ENCODE data around the gene MED8.

Gene MED8

DNA sequence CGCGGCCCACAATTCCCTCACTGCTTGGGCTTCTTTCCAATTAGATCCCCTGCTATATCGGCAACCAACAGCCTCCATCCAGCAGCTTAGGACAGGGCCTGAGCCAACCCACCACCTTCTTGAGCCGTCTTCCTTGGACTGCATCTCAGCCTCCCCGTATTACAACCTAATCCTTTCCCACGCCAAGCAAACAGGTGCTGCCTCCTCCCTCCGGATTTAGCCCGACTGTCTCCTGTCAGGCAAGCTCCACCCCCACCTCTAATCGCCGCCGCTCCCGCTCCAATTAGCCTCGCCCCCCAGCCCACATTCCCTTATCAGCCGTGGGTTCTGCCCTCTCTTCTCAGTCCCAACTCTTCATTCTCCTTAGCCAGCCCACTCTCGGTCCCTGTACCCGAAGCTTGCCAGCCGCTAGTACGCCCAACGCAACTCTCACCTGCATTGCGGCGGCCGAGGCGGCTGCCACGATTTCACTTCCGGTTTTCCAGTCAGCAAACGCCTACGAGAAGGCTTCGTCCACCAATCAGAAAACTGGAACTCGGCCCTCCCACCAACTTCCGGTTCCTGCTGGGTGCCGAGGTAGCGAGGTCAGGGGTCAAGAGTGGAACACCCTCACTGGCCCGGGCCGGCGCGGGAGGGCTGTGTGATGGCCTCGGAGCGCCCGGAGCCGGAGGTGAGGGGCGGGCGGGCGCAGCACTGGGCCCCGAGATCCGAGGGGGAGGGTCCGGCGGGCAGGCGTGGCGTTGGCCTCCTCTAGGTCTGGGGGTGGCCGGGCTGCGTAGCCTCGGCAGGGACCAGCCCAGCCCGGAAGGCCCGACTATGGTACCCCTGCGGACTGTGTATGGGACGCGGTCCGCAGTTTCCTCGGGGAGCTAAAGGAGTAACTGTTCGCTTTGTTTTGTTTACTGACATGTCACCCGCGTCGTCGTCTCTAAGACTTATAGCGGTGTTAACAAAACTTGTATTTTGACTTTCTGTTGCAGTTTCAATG is at the start of gene MED8, which contains the start of gene SZT2:
TSS of gene MED8 (minus strand) at position 475 of the 988 bp plus-strand sequence. CDS start at position 439, 36 bp downstream.
TSS of gene SZT2 (plus strand) at position 574 of the 988 bp plus-strand sequence. CDS start at position 644, 70 bp downstream.
- DNase-seq, result peak; percentile 76

- DNase-seq, result no peak
These were observed 49.5 kb upstream of the MED8 start for GRCh38 chr1:43438953-43439581.

GRCh38 chr1:43438576-43438952 is 49.0 kb upstream of the MED8 start:
- no peak for DNase-seq

DNA sequence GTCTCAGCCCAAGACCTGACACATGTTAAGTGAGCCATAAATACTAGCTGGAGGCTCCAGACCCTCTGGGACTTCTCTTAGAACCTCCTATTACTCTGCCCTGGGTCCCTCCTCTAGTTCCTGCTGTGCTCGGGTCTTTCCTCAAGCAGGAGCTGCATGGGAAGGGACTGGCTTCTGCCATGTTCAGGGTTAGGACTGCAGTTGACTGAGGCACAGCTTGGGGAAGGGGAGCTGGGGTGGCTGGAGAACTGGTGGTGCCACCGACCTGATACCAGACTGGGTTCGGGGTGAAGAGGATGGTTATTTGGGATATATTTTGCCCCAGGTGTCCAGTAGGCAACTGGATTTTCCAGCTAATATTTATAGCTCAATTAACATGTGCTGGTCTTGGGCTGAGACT is 48.4 kb upstream of the MED8 start:
- no peak for DNase-seq

DNA sequence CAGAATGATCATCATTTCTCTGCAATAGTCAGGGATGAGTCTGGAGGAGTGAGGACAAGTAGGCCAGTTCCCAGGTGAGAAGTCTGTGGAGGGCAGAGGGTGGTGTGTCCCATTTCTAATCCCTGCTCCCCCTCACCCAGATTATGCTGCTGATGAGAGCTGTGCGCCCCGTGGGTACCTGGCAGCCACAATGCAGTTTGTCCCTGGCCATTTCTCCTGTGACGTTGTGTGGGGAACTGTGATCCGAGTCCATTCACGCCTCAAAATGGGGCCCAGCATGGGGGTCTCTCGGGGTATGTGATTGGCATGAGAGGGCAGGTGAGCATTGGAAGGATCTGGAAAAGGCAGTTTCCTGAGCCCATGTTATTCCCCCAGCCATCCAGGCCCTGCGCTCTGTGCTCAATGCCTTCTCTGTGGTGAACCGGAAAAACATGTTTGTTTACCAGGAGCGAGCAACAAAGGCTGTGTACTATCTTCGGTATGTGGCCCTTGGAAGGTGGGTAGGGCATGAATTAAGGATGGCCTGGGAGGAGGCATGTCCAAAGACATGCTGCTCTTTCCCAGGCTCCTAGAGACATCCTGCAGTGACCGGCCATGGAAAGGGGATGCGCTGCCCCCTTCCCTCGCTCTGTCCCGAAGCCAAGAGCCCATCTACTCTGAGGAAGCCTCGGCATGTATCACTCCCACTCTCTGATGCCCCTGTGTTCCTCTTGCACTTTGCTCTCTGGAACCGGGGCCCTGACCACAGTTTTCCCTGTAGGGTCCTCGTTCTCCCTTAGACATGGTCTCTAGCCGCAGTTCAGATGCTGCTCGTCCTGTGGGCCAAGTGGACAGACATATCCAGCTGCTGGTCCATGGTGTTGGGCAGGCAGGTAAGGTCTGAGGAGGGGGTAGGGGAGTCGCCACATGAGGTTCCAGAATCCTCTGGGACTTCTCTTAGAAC is 47.7 kb upstream of the MED8 start:
- DNase-seq, result no peak

- no peak for DNase-seq
These were observed 46.8 kb upstream of the MED8 start for GRCh38 chr1:43436371-43436770.

DNA sequence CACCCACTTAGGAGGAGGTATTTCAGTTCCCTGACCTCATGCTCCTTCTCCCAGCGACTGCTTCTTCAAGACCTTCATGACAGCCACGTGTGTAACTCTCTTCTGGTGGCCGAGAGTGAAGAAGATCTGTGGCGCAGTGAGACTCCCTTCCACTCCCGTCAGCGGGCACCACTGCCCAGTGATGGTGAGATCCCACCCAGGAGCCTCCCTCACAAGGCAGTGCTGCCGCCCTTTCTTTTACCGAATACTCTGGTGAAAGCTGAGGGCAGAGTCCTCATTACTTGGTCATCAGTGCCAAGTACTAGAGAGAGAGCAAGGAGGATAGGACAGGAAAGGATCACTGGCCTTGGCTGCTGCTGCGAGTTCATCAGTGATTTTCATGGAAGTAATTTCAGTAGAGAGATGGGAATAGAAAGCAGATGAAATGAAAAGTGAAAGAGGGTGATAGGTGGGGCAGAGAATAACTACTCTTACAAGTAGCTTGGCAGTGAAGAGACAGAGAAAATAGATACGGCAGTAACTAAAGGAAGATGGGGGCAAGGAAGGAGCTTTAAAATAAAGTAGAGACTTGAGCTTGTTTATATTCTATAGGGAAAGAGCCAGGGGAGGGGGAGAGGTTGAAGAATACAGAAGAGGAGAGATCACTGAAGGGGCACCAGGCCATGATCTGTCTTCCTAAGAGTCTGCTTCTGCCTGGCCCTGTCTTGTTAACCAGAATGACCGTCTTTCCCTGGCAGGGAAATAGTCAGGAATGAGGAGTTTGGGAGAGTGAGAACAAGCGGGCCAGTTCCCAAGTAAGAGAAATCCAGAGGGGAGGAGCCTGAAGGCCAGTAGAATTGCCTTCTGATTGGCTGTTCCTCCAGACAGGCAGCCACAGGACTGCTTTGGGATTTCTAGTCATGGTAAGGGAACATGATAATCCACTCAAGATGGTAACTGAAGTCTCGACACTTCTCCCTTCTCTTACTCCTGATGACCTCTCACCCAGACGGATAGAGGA is 45.8 kb upstream of the MED8 start:
- no peak for DNase-seq

- no peak for DNase-seq
These were observed 44.7 kb upstream of the MED8 start for GRCh38 chr1:43434256-43434655.

GRCh38 chr1:43432907-43433306 is 43.3 kb upstream of the MED8 start:
- no peak for DNase-seq

GRCh38 chr1:43432171-43432860 is 42.7 kb upstream of the MED8 start:
- DNase-seq, result no peak

- DNase-seq, result no peak
These were observed 42.1 kb upstream of the MED8 start for GRCh38 chr1:43431676-43432075.

DNA sequence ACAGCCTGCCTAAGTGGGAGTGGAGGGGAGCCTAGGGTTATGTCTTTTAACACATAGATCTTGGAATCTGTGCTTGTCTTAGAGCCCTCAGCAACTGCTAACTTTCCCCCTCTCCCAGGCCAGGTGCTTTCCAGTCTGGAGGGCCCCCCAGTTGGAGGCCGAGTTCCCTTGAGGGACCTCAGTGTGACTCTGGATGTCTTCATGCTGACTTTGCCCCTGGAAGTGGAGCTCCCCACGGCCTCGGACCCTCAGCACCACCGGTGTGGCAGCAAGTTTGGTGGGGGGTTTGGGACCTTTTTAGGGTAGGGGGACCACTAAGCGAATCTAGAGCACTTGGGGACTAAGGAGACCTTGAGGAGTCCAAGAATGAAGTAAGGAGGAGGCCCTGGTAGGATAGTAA is 41.2 kb upstream of the MED8 start:
- DNase-seq, result no peak

DNA sequence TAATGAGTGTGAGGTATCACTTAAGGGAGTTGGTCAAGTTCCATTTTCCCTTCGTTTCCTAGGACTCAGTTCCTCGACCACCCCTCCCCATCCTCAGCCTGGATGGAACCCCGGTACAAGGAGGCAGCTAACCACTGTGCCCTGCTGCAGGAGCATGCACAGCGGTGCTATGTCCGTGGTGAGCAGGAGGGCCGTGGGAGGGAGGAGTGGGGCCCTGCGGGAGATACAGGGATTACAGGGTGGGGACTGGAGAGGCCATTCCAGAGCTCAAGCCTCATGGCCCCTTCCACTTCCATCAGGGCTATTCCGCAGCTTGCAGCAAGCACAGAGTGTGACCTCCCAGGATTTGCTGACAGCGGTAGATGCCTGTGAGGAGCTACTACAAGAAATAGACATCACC is 38.3 kb upstream of the MED8 start:
- no peak for DNase-seq

DNA sequence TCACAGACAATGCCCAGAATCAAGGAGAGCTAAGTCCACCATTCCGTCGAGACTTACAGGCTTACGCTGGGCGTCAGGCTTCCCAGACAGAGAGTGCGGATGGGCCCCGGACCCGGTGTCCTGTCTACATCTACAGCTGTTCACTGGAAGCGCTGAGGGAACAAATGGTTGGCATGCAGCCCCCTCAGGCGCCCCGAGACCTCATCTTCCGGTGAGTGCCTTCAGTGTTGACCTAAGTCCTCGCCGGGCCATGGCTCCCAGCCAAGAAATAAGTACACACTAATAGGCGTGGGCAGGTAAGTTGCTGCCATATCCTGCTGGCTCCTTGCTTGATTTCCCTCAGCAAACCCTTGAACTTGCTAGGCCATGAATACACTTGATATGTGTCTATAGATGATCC is 37.9 kb upstream of the MED8 start:
- DNase-seq, result no peak

DNA sequence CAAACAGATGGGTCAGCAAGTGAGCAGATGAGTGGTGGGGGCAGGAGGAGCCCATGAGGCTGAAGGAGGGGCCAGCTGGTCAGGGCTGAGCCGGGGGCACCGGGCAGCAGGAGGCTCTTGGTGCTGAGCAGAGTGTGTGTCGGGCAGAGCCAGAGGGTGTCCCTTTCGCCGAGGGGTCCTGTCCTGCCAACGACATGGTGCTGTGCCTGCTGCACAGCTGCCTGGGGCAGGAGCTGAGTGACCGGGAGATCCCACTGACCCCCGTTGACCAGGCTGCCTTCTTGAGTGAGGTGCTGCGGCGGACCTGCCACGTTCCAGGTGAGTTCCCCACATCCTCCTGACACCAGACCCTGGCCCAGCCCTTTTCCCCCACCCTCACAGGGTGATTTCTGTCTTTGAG is 36.6 kb upstream of the MED8 start:
- DNase-seq, result no peak

DNA sequence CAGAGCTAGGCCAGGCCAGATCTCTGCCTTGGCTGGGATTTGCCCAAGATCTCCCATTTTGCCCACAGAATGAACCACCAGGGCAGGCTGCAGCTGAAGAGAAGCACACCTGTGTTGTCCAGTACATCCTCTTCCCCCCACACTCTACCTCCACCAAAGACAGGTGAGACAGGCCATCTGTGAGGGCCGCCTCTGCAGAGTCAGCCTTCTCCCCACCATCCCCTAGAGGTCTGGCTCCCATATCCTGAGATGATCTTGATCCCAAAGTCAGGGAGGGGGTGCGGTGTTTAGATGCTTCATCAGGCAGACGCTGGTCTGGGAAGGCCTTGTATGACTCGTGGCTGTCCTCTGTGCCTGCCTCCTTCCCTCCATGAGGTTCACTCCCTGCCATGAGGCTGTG is 35.4 kb upstream of the MED8 start:
- no peak for DNase-seq

DNA sequence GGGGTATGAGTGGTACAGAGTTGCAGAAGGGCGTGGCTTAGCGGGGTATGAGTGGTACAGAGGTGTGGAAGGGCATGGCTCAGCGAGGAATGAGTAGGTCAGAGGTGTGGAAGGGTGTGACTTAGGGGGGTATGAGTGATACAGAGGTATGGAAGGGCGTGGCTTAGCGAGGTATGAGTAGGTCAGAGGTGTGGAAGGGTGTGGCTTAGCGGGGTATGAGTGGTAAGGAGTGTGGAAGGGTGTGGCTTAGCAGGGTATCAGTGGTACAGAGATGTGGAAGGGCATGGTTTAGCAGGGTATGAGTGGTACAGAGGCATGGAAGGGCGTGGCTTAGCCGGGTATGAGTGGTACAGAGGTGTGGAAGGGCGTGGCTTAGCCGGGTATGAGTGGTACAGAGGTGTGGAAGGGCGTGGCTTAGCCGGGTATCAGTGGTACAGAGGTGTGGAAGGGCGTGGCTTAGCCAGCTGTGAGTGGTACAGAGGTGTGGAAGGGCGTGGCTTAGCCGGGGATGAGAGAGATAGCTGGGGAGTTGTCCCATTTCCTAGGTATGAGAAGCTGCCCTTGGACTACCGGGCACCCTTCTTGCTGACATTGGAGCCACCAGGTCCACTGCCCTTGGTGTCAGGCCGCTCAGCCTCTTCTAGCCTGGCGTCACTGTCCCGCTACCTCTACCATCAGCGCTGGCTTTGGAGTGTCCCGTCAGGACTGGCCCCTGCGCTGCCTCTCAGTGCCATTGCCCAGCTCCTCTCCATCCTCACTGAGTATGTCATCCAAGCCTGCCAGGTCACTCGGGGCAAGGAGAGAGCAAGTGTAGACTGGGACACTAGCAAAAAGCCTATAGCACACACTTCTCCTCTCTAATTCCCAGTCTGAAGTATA is 34.3 kb upstream of the MED8 start:
- no peak for DNase-seq

- no peak for DNase-seq
These were observed 33.5 kb upstream of the MED8 start for GRCh38 chr1:43422995-43423671.

- no peak for DNase-seq
These were observed 32.6 kb upstream of the MED8 start for GRCh38 chr1:43421976-43422750.
